COLO829 (cell line): ENCODE measurements around the gene TAF10.

Source experiments
- DNase-seq: peaks from one replicate; pipeline ENCODE4 v3.0.0; 2012; ENCODE audit warnings: low spot score

TAF10 gene

DNA sequence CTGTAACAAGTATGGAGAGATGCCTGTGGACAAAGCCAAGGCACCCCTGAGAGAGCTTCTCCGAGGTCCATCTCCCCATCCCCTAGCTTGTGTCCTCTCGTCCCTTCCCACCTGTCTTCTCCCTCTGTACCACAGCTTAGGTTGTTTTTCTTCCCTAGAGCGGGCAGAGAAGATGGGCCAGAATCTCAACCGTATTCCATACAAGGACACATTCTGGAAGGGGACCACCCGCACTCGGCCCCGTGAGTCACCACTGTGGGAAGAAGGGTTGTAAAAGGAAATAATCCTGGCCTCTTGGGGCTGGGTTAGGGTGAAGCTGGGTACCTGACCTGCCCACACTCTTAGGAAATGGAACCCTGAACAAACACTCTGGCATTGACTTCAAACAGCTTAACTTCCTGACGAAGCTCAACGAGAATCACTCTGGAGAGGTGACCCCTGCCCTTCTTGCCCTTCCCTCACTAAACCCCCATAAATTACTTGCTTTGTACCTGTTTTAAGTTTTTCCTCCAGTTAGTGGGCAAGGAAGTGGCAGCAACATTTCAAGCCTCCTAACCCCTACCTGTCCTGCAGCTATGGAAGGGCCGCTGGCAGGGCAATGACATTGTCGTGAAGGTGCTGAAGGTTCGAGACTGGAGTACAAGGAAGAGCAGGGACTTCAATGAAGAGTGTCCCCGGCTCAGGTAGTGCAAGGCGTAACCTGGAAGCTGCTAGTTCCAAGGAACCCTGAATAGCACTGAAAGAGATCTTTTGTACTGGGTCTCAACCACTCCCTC lies 3.1 kb downstream of the TAF10 start:
- no peak for DNase-seq

DNA sequence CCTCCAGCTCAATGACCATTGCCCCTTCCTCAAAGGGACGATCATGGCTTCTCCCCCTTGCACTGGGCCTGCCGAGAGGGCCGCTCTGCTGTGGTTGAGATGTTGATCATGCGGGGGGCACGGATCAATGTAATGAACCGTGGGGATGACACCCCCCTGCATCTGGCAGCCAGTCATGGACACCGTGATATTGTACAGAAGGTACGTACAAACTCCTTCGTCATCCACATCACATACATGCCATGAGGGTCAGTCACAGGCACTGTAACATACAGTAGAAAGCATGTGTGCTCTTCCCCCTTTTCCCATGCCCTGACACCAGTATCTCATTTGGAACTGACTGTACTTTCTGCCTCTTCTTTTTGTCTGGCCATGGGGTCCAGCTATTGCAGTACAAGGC lies 4.0 kb downstream of the TAF10 start:
- DNase-seq = no peak

DNA sequence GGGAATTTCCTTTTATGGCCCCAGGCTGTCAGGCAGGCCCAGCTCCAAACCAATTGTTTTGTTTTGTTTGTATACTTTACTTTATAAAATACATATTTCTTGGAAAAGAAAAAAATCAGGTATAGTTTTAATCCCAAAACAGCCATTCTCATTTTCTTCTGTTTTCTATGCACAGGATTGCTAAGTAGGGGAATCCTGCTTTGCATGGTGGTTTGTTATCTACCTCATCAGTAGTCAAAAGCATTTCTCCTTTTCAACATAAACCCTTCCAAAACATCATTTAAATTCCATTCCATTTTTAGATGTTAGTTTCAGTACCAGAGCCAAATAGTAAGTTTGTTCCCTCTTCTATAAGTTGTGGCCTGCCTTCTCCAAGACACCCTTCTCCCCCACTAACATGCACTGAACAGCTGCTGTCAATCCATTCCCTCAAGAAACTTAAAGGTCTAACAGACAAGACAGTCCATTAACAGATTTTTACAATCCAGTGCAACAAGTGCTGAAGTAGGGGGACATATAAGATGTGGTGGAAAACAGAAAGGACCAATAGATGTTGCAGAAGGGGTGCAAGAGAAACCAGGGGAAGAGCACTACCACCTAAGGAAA lies 4.7 kb downstream of the TAF10 start:
- DNase-seq = no peak

DNA sequence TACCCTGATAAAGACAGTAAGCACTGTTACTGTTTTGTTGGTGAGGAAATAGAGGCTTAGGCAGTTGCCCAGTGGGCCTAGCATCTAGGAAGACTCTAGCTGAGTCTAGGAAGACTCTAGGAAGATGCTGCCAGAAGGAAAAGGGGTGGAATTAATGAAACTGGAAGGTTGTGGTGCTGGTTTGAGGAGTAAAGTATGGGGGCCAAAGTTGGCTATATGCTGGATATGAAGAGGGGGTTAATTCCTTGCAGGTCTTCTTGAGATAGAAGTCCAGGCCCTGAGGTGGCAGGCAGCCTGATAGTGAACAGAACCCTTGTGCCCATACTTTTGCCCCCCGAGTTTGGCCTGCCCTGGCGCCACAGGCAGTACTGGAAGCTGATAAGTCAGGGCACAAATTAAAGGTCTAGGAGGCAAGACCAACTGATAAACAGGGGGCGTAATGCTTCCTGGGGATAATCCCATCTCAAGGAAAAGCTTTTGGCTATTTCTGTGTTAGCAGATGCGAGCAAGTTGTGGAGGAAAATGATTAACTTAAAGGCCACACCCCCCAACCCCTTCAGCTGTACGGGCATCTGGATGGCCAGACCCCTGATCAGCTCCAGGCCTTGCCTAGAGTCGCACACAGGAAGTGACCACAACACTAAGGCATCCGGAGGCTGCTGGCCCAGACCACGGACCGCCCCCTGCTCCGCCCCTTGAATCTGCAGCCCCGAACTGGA lies 5.4 kb downstream of the TAF10 start:
- DNase-seq = peak; percentile 77

DNA sequence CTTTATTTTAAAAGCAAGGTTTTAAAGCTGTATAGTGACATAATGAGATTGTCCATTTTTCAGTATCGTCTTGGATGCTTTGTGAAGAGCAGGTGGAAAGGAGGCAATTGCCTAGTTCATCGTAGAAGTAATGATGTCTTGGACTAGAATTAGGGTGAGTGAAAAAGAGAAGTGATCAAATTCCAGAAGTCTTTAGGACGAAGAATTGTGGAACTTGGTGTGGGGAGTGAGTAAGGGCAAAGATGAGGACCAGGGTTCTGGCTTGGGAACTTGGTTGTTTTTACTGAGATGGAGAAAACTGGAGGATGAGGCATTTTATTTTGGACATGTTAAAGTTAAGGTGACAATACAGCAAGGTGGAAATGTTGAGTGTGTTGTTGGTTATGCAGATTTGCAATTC lies 7.2 kb downstream of the TAF10 start:
- DNase-seq = no peak

DNA sequence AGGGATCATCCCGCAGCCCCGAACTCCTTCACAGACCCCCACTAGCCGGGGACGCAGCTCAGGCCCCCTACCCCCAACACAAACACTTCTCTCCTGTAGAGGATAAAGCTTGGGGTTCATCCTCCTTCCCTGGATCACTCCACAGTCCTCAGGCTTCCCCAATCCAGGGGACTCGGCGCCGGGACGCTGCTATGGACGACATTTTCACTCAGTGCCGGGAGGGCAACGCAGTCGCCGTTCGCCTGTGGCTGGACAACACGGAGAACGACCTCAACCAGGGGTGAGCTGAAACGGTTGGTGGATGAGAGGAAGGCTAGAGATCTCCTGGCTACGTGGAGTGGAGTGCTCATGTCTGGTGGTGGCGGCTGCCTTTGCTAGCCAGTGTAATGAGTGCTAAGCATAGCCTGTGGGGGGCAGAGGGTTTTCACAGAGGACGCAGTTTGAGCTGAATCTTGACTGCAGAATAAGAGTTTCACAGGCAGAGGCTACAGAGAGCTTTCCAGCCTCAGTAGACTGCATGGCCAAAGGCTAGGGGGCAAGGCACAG lies 7.9 kb downstream of the TAF10 start:
- peak; percentile 63 for DNase-seq

DNA sequence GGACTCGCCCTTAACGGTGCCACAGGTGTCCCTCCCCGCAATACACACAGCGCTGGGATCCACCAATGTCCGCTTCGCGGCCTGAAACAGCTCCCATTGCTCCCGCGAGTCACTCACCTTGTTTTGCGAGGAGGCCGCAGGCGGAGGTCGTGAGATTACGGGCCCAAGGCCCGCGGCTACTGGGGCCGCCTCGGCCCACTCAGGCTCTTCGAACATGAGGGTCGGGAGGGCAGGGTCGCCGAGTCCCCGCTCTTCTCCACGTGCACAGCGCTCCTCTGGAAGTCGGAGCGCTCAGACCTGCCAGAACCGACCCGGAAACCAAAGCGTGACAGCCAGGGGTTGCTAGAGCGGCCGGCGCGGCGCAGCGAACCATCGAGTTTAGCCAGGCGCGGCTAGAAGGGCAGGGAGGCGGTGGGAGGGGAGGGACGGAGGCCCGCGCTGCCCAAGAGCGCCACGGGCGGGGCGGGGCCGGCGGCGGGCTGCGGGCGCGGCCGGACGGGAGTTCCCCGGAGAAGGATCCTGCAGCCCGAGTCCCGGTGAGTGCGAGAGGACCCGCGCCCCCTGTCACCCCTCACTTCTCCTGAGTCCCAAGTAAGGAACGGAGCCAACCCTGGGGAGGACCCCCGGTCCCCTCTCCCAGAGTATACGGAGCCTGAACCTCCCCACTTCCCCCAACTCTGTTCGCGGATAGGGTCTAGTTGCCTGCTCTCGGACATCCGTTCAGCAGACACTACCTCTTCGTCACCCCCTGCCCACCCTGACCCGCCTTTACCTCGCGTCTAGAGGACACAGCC lies 8.5 kb downstream of the TAF10 start, which contains the start of the genes ILK and RRP8:
Gene ILK (plus strand): TSS at position 488 of the 794 bp plus-strand sequence. CDS start 498 bp downstream, outside the sequence.
Gene RRP8 (minus strand): TSS at position 330 of the 794 bp plus-strand sequence. CDS start 114 bp downstream, at position 216.
- DNase-seq = peak; percentile 88

DNA sequence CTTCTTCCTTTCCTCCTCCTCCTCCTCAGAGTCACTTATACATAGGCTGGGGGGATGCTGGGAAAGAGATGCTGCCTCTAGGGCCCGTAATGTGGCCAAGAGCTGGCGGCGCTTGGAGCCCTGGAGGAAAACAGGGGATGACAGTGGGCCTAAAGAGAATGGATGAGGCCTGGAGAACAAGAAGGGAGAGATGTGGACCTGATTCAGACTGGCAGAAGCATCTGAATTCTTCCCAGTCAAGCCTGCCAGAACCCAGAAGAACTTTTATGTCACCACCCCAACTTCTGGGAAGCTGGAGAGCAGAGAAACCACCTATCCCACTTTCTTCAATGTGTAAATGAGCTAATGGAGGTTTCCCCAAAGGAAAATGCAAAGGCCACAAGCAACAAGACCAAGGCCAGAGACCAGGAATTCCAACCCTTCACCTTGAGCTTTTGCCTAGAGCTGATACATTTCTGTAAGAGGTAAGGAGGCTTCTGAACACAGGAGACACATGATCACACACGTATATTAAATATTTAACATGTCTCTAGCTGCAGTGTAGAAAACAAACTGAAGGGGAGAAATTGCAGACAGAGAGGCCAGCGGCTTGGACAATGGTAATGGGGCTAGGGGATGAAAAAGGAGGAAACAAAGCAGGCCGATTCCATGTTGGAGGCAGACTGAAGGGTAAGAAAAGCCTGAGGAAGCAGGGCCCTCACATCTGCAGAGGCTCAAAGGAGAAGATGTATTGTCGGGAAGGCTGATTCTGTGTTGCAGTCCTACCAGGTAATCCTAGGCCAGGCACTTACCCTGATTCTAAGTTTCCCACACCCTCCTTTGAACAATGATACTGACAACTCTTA lies 9.7 kb downstream of the TAF10 start:
- DNase-seq = no peak

DNA sequence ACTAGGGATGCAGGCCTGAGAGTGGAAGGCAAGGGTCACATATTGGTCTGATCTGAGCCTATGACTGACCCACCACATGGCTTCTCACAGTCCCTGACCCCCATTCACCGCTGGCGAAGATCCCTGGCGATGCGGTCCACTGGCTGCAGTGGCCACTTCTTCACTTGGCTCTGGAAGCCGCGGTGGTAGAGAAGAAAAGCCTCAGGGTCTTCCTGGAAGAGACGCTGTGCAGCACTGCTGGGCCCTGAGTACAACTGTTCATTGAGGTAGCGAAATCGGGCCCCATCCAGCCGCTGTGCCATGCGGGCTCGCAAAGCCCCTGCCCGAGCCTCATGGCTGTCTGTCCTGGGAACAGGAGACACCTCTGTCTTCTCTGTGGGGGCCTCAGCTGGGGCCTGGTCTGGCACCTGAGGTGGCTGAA lies 11.0 kb downstream of the TAF10 start:
- DNase-seq = no peak

DNA sequence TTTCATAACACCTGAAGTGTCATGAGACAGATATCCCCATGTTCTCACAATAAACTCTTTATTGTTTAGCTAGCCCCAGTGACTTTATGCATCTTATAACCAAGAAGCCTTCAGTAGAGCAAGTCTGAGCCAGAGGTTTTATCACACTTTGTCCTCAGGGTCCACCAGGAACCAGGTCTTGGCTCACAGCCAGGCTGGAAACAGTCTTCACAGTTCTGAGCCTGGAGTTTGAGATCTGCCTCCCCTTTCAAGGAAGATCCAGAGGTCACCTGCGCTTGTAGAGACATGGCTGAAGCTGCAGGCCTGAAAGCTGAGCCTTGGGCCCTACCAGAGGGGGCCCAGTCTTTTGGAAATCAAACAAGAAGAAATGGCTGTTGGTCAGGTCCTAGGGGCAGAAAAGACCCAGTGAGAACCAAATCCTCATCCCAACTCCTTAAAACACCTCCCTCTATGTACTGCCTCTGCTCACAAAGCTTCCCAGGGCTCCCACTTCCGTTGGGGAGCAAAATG lies 12.1 kb downstream of the TAF10 start:
- no peak for DNase-seq

DNA sequence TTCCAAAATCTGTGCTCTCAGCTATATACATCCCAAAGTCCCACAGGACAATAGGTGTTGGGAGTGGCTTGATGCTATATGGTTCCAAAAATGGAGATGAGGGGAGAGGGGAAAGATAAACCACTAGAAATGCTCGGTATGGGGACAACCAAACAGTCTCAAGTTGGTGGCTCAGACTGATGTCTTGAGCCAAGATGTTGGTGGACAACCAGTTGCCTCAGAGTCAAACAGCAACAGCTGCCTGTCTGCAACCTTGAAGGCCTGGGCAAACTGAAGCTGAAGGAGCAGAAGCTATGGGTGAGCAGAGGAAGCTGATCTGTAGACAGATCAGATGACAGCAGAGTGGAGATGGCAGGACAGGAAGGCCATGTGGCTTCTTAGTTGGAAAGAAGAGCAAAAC lies 12.6 kb downstream of the TAF10 start:
- no peak for DNase-seq

DNA sequence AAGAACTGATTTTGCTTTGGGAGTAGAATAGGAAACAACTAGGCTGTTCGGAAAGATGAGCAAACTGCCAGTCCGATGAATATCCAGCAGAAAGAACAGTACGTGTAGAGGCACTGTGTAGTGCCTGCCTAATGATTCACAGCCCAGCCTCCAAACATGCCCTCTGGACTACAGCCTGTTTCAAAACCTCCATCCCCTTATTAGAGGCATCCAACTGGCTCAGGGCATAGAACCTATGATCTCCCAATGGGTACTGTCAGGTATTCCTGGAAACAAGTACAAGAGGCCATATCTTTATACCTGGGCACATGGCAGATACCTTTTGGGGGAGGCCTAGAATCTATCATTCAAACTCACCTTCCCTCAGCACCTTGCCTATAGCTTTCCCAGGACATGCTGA lies 13.5 kb downstream of the TAF10 start:
- no peak for DNase-seq

DNA sequence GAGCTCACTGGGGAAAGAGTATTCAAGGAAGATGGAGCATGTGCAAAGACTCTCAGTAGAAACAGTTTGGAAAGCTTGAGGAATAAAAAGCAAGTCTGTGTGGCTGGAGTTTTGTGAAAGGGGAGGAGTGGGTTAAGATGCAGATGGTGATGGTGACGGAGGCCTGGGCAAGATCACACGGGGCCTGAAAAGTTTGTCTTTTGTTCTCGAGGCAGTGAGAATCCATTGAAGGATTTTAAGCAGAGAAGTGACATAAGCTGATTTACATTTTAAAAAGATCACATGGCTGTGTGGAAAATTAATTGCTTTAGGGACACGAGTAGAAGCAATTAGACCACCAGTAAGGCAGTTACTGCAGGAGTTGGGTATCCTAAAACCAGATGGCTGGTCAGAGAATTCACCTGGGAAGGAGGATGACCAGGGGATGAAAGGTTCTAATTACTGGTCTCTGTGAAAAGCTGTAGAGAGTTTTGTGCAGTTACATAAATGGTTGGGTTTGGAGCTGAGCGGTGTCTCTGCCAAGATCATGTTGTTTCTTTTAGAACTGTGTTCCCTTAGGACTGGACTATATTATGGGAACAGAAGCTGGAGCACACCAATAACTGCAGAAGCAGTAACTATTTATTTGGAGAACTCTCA lies 15.7 kb downstream of the TAF10 start:
- no peak for DNase-seq

DNA sequence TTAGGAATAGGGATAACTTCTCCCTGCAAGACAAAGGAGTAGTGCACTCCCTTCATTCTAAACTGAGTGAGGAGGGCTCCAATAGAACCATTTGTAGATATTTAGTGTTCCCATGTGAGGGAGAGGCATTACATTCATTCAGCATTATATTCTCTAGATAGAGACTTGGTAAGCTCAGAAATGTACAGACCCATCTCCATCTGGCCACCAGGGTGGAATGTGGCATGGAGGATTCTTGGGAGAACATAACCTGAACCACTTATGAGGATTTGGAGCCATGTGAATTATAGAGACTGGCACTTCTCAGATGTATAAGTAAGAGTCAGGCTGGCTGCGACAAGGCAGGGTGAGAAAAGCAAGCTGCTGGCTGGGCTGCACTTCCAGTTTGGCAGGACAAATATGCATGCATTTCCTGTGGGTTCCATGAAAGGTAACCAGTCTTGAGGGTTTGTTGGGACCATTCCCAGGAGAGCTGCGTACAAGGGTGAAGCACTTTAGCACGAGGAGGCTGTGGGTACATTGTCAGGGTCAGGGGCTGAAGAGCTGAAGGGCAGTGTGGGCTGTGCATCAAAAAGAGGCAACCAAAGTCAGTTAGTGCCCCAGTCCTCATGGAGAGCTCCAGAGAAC lies 17.8 kb downstream of the TAF10 start:
- no peak for DNase-seq

DNA sequence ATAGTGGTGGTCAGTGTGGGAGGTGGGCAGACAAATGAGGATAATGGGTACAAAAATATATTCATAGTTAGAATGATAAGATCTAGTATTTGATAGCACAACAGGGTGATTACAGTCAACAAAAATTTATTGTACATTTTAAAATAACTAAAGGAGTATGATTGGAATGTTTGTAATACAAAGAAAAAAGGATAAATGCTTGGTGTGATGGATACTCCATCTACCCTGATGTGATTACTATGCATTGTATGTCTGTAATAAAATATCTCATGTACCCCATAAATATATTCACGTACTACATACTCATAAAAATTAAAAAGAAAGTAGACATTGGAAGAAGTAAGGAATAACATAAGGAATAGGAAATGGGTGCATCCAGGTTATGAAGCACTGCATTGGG lies 24.0 kb downstream of the TAF10 start:
- no peak for DNase-seq

DNA sequence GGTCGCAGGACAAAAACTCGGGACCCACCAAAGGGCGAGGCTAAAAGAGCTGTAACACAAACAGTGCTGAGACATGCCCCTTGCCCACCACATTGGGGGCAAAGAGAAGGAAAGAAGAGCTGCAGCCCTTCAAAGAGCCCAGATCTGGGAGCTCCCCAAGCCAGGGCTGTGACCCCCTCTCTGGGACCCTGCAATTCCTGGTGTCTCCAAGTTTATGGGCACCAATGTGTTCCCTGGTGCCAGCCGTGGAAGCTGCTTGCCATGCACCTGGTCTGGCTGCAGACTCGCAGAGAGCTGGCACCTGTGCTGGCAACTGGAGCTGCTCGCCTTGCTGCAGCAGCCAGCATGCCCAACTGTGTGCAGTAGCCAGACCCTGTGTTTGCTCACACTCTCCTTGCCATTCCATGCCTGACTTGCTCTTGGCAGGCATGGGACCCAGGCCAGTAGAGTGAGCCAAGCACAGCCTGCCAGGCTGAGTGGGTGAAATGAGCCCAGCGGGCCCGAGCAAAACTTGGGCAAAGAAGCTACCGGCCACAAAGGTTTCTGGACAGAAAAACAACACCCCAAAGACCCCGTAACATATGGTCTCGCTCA lies 24.6 kb downstream of the TAF10 start:
- DNase-seq = no peak

DNA sequence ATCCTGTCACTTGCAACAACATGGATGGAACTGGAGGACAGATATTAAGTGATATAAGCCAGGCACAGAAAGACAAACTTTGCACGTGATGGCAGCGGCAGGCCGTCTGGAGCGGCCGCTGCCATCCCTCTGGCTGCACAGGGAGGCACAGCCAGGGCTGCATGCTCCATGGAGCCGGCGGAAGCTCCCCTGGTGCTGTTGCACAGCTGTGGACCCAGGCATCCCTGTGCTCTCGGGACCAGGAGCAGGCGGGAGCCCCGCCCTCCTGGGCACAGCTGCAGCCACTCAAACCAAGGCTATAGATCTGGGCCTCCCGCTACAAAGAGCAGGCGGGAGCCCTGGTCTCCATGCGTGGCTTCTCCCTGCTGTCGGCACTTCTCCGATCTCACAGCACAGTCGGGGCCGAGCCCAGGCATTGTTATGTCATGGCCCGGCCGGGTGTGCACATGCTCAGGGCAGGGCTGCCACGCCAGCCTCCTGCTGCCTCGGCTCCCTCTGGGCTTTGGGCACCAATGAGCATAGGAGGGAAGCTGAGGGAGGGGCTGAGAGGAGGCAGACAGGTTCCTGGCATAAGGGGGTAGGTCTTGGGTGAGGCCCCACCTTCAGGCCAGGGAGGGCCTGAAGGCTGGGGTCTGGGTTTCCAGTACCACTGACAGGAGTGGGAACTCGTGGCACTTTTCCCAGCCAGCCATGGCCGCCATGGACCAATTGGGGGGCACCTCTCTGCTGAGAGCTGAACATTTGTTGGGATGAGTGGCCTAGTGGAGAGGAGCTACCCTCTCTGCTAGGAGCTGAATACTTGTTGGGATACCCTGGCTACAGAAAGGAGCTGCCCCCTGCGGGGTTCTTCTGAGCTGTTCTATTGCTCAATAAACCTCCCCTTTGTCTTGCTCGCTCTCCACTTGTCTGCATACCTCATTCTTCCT lies 25.3 kb downstream of the TAF10 start:
- no peak for DNase-seq

DNA sequence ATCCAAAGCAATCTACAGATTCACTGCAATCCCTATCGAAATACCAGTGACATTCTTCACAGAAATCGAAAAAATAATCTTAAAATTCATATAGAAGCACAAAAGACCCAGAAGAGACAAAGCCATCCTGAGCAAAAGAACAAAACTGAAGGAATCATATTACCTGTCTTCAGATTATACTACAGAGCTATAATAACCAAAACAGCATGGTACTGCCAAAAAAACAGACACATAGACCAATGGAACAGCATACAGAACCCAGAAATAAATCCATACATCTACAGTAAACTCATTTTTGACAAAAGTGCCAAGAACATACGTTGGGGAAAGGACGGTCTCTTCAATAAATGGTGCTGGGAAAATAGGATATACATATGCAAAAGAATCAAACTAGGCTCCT lies 27.5 kb downstream of the TAF10 start:
- DNase-seq = no peak
